Stomach (tissue), 9 donors: ENCODE results near the gene PRSS57. TPM values are rescaled to one million over a fixed set of nuclear protein-coding genes. Genes with fewer than 3 reads are reported as not detected.
"Not testable (repeated sequence)": the region's sequence is repeated elsewhere in the genome, so short reads cannot be mapped to it uniquely, and the experiment has no call there.

ENCODE experiments used
- DNase-seq, 2 donors: peaks; one replicate each; pipeline versions ENCODE4 v3.0.0 to v3.0.0-alpha.2; 2013 to 2019
- H3K27ac ChIP-seq, 5 donors: fragments of 200-600 bp in 4 of 5; sonication (generic) in 4 of 5; one replicate each; pipeline ENCODE4 v1.5.1; 2013 to 2019; ENCODE audit warnings: mild to moderate bottlenecking in 1 of 5, moderate library complexity in 1 of 5
- H3K27me3 ChIP-seq, 3 donors: fragments of 200-600 bp; sonication (generic); one replicate each; pipeline ENCODE4 v1.5.1; 2017 to 2019; ENCODE audit warnings: mixed run types in 1 of 3
- H3K36me3 ChIP-seq, 4 donors: fragments of 200-600 bp; sonication (generic); 1 replicate in 3 of 4; 2 replicates in 1 of 4; pipeline ENCODE4 v1.5.1; 2016 to 2019
- H3K4me1 ChIP-seq, 4 donors: fragments of 200-600 bp; sonication (generic); one replicate each; pipeline ENCODE4 v1.5.1; 2016 to 2019
- H3K4me3 ChIP-seq, 4 donors: fragments of 200-600 bp; sonication (generic) in 3 of 4; one replicate each; pipeline ENCODE4 v1.5.1; 2016 to 2019; ENCODE audit warnings: mild to moderate bottlenecking in 1 of 4
- H3K9me3 ChIP-seq, 4 donors: fragments of 200-600 bp; sonication (generic); one replicate each; pipeline ENCODE4 v1.5.1; 2016 to 2019
- CTCF ChIP-seq, 7 experiments: fragments of 450-650 bp in 4 of 7; fragments of 200-600 bp in 3 of 7; sonication (generic) in 3 of 7; IDR thresholded peaks; one replicate each; pipeline ENCODE4 v1.5.1; 2016 to 2019; ENCODE audit warnings: antibody characterized with exemption in 7 of 7, control low read depth in 2 of 7, mild to moderate bottlenecking in 1 of 7
- EP300 ChIP-seq: sonication (generic); formaldehyde crosslinking; IDR thresholded peaks from one replicate; pipeline ENCODE4 v1.6.1; 2017; ENCODE audit warnings: antibody characterized with exemption
- POLR2A ChIP-seq, 4 donors: fragments of 450-650 bp; IDR thresholded peaks; one replicate each; pipeline ENCODE4 v1.6.1; 2016; ENCODE audit warnings: antibody characterized with exemption in 4 of 4, control low read depth in 2 of 4, mild to moderate bottlenecking in 1 of 4, moderate library complexity in 1 of 4
- POLR2AphosphoS5 ChIP-seq, 3 donors: sonication (generic); formaldehyde crosslinking; IDR thresholded peaks; one replicate each; pipeline ENCODE4 v1.6.1; 2016; ENCODE audit warnings: antibody characterized with exemption in 3 of 3
- WGBS, 5 donors: extraction: QIAGEN DNeasy Blood & Tissue Kit in 3 of 5; methylation state at CpG; one replicate each; pipeline versions ENCODE4 v1.1.5 to v1.1.7; 2013 to 2018; 5-methylcytosine and 5-hydroxymethylcytosine counted together
- intact Hi-C: fragments of 100-400 bp; cut with DNase I; formaldehyde crosslinking; loops from one replicate; pipeline ENCODE4 v1.15.1; 2023; ENCODE audit warnings: low total_unique reads
- polyA plus RNA-seq, 3 donors: library from polyadenylated mRNA; stranded (reverse); fragments of 200-250 nt; gene quantifications; one replicate each; pipeline ENCODE4 v1.2.3, GENCODE V29; 2013
- total RNA-seq, 5 donors: library from RNA; depleted of rRNA; stranded (reverse); fragments of >200 nt; gene quantifications; one replicate each; pipeline versions ENCODE4 v1.1.0 to v1.2.3, GENCODE V29; 2014 to 2016
- donor health status: healthy with polysubstance abuse.
- donor health status: Bipolar disorder and iron deficiency.
- donor health status: healthy.

The PRSS57 gene
- total and polyA plus RNA-seq, 8 donors: not detected

- peaks cover 0 to 56% (median 5%) of the 10 kb centered on the region in 3 donors for H3K27me3 ChIP-seq
Observed at GRCh38 chr19:704447-704741, 9.1 kb upstream of the PRSS57 start.

GRCh38 chr19:703651-704446 lies 8.6 kb upstream of the PRSS57 start:
- no peaks in the 10 kb centered on the region for H3K36me3 ChIP-seq
- TF ChIP-seq EP300 (no peak), POLR2AphosphoS5 (IDR thresholded peaks at IDR 0.05) (peak in 1 of 3 donors; percentile 69), CTCF (IDR thresholded peaks at IDR 0.05) (no peak)
- peaks cover 0 to 55% (median 0%) of the 10 kb centered on the region in 3 donors for H3K27me3 ChIP-seq
- intact Hi-C loops: no loop called here
- H3K9me3 ChIP-seq: no peaks in the 10 kb centered on the region
- H3K4me3 ChIP-seq: peak overlapping the region; percentile 12 to 29 (median 20)
- DNase-seq: peak; percentile 84 to 93
- H3K4me1 ChIP-seq: peaks cover 8 to 31% (median 26%) of the 10 kb centered on the region in 4 donors
- 5 to 16% (median 7%) methylated on average over 30 to 50 of the region's 50 CpGs for WGBS, 5 donors
- H3K27ac ChIP-seq: peak overlapping the region in 1 of 5 donors; percentile 25

More at GRCh38 chr19:704447-704741, 9.1 kb upstream of the PRSS57 start:
- Histone ChIP-seq H3K27ac (no peak overlapping the region), H3K4me3 (peak overlapping the region in 2 of 4 donors; percentile 17 to 29), H3K36me3 (no peaks in the 10 kb centered on the region), H3K4me1 (peaks cover 8 to 36% (median 29%) of the 10 kb centered on the region in 4 donors), H3K9me3 (no peaks in the 10 kb centered on the region)
- no peak for DNase-seq
- intact Hi-C loops: no loop called here
- TF ChIP-seq CTCF (IDR thresholded peaks at IDR 0.05): no peak
- TF ChIP-seq EP300: no peak
- no peak for TF ChIP-seq POLR2A (IDR thresholded peaks at IDR 0.05)
- no peak for TF ChIP-seq POLR2AphosphoS5 (IDR thresholded peaks at IDR 0.05)
- 22 to 40% (median 28%) methylated on average over 14 of the region's 14 CpGs for WGBS, 5 donors

- Histone ChIP-seq H3K36me3 (no peaks in the 10 kb centered on the region), H3K4me1 (peaks cover 8 to 29% (median 24%) of the 10 kb centered on the region in 4 donors), H3K9me3 (no peaks in the 10 kb centered on the region), H3K4me3 (peak overlapping the region; percentile 12 to 29 (median 20)), H3K27ac (peak overlapping the region in 1 of 5 donors; percentile 25), H3K27me3 (peaks cover 0 to 51% (median 0%) of the 10 kb centered on the region in 3 donors)
- 21 to 39% (median 33%) methylated on average over 4 of the region's 4 CpGs for WGBS, 5 donors
- TF ChIP-seq CTCF (IDR thresholded peaks at IDR 0.05) (no peak), EP300 (no peak), POLR2A (IDR thresholded peaks at IDR 0.05) (no peak), POLR2AphosphoS5 (IDR thresholded peaks at IDR 0.05) (no peak)
- DNase-seq: no peak
- intact Hi-C loops: no loop called here
Observed at GRCh38 chr19:703329-703650, 8.0 kb upstream of the PRSS57 start.

- peaks cover 0 to 47% (median 0%) of the 10 kb centered on the region in 3 donors for H3K27me3 ChIP-seq
- intact Hi-C loops, H3K27ac ChIP-seq, H3K36me3 ChIP-seq, H3K9me3 ChIP-seq, DNase-seq: not testable (repeated sequence)
- 67 to 79% (median 74%) methylated on average over 6 of the region's 6 CpGs for WGBS, 5 donors
- peak overlapping the region in 2 of 4 donors; percentile 17 to 29 for H3K4me3 ChIP-seq
- peaks cover 8 to 25% (median 19%) of the 10 kb centered on the region in 4 donors for H3K4me1 ChIP-seq
Observed at GRCh38 chr19:702847-703246, 7.6 kb upstream of the PRSS57 start.

- intact Hi-C loops, H3K27ac ChIP-seq, H3K4me3 ChIP-seq, H3K36me3 ChIP-seq, H3K9me3 ChIP-seq, DNase-seq: not testable (repeated sequence)
- WGBS, 5 donors: 67 to 86% (median 72%) methylated on average over 11 to 14 of the region's 14 CpGs
- Histone ChIP-seq H3K4me1 (peaks cover 8 to 17% (median 13%) of the 10 kb centered on the region in 4 donors), H3K27me3 (peaks cover 0 to 60% (median 10%) of the 10 kb centered on the region in 3 donors)
Observed at GRCh38 chr19:699885-700284, 4.6 kb upstream of the PRSS57 start.

GRCh38 chr19:698529-698928 lies 3.3 kb upstream of the PRSS57 start:
- H3K36me3 ChIP-seq, intact Hi-C loops, H3K4me1 ChIP-seq, H3K4me3 ChIP-seq, DNase-seq, H3K9me3 ChIP-seq, H3K27ac ChIP-seq: not testable (repeated sequence)
- peaks cover 0 to 52% (median 13%) of the 10 kb centered on the region in 3 donors for H3K27me3 ChIP-seq
- 88 to 95% (median 90%) methylated on average over 11 to 15 of the region's 15 CpGs for WGBS, 5 donors
